ENCODE results near the gene NDRG2. TPM values are rescaled to one million over a fixed set of nuclear protein-coding genes. Genes with fewer than 3 reads are reported as not detected.

NDRG2 gene
- total and polyA plus RNA-seq, 9 of the 15 experiments (the other 6 are each of a cell fraction or from before 2014, with no cell fraction given) = 10.1 to 105 (median 41.0) TPM

DNA sequence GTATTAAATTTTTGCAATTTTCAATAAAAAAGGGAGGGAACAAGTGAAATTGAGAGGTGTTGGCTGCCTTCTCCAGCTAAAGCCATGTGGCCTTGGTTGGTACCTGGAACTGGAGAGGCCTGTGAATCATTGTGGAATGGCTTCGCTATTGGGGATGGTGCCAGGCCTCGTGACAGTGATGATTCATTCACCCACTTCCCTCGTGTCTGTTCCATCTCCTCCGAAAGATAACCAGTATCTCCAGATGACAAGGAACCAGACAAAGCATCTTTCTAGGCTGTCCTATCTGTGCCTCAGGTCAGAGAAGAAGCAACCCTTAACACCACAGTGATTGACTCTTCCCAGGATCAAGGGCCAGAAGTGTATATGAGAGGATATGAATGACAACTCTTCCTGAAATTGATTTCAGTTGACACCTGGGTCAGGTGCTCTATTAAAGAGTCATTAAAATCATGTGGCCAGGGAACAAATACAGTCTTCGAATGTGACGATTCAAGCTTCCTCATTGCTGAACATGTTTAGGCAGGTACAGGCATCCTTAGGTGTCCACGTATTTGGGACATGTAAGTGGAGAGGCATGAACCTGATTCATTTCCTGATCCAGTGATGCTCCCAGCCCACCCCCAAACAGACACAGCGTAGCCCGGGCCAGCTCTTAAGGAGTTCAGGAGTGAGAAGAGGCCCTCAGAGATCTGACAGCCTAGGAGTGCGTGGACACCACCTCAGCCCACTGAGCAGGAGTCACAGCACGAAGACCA, 17.0 kb upstream of the NDRG2 start, which contains the start of gene RNASE7:
TSS of gene RNASE7 (plus strand) at position 687 of the 758 bp plus-strand sequence. CDS start 631 bp downstream, outside the sequence.
- H3K36me3 ChIP-seq (ENCODE audit: control insufficient read depth, insufficient read depth, low read length) = no peaks in the 10 kb centered on the region
- ATAC-seq (no peak), DNase-seq (ENCODE audit: extremely low read depth in 1 of 4, low spot score in 3 of 4) (peak in 1 of 4 experiments; percentile 17), FAIRE-seq (no peak)
- H3K4me1 ChIP-seq (replicated peaks in 1 of 2; ENCODE audit: control insufficient read depth in 2 of 2, insufficient read depth in 2 of 2, low read length in 2 of 2) = peaks cover 5 to 25% of the 10 kb centered on the region in 2 experiments; a peak in 4 of 5 replicates
- H3K9me3 ChIP-seq (replicated peaks; ENCODE audit: control insufficient read depth, insufficient read depth, low read depth, low read length) = no peaks in the 10 kb centered on the region
- H3K27ac ChIP-seq (ENCODE audit: extremely low read depth, low read depth, low read length) = no peak within 1 kb of the TSS
- no peaks in the 10 kb centered on the region for H3K9me1 ChIP-seq (ENCODE audit: control insufficient read depth, insufficient read depth, low read length)
- 48% methylated on average over 11 of the region's 11 CpGs for WGBS (ENCODE audit: insufficient coverage, low coverage, missing lambda C conversion rate)
- intact Hi-C loops (cut with micrococcal nuclease) (loop anchor here (5.0 kb wide), 1 partner anchor 185 kb away; no protein-coding TSS in a partner anchor), in situ Hi-C loops (cut with MboI) (no loop called here)
- H4K20me1 ChIP-seq (replicated peaks; ENCODE audit: control insufficient read depth, insufficient read depth, low read length) = no peaks in the 10 kb centered on the region
- no peak within 1 kb of the TSS for H3K4me3 ChIP-seq
- ChIA-PET POLR2A (interaction anchor here (1.1 kb wide), 1 partner anchor 25 kb away, joined by 3 read pairs; no protein-coding TSS in a partner anchor), CTCF (ENCODE audit: low intra/inter-chr PET ratio) (interaction anchor here (0.7 kb wide), 1 partner anchor 15 kb away, joined by 3 read pairs; the partner anchor contains the start of gene RNASE8)
- H3K4me2 ChIP-seq (ENCODE audit: insufficient read depth, low read length) = no peak within 1 kb of the TSS
- H3K27me3 ChIP-seq (ENCODE audit: control insufficient read depth in 2 of 2, insufficient read depth in 2 of 2, low read length in 2 of 2) = no peaks in the 10 kb centered on the region
- BruUV-seq (replicated peaks) = no TSS peak
- no peaks in the 10 kb centered on the region for H3K79me2 ChIP-seq (ENCODE audit: control insufficient read depth, insufficient read depth, low read length)
- no peak within 1 kb of the TSS for H3K9ac ChIP-seq (ENCODE audit: insufficient read depth in 1 of 2, low read depth in 2 of 2, low read length in 2 of 2)
- H2AFZ ChIP-seq (ENCODE audit: low read depth, low read length) = no peak within 1 kb of the TSS
- TF ChIP-seq RCOR1 (IDR thresholded peaks at IDR 0.05; ENCODE audit: borderline replicate concordance in 1 of 2, low read depth in 2 of 2, low read length in 2 of 2) (peak in 1 of 2 experiments; percentile 29; a peak in 1 of 4 replicates), ZNF551 (CRISPR knock-in tag; IDR thresholded peaks at IDR 0.05) (no peak), NFIC (IDR thresholded peaks at IDR 0.05) (0 out of 2 replicates have a peak, but pooled peaks have one; percentile 22), ZNF518B (CRISPR knock-in tag; IDR thresholded peaks at IDR 0.05) (no peak), CEBPB (tag; IDR thresholded peaks at IDR 0.05) (no peak), SRSF7 (optimal IDR thresholded peaks at IDR 0.05; ENCODE audit: low read depth, low read length) (no peak), KDM1A (IDR thresholded peaks at IDR 0.05) (0 out of 4 replicates have a peak, but pooled peaks of 1 of the 2 experiments have one; percentile 9), JUN (IDR thresholded peaks at IDR 0.05; ENCODE audit: borderline replicate concordance, low read depth, low read length) (peak; percentile 11; the same call in 1 of the 2 replicates), JUN (CRISPR knock-in tag; IDR thresholded peaks at IDR 0.05; ENCODE audit: borderline replicate concordance) (no peak), HNRNPUL1 (IDR thresholded peaks at IDR 0.05; ENCODE audit: low read length) (no peak)
- TF ChIP-seq, protein P1, sequence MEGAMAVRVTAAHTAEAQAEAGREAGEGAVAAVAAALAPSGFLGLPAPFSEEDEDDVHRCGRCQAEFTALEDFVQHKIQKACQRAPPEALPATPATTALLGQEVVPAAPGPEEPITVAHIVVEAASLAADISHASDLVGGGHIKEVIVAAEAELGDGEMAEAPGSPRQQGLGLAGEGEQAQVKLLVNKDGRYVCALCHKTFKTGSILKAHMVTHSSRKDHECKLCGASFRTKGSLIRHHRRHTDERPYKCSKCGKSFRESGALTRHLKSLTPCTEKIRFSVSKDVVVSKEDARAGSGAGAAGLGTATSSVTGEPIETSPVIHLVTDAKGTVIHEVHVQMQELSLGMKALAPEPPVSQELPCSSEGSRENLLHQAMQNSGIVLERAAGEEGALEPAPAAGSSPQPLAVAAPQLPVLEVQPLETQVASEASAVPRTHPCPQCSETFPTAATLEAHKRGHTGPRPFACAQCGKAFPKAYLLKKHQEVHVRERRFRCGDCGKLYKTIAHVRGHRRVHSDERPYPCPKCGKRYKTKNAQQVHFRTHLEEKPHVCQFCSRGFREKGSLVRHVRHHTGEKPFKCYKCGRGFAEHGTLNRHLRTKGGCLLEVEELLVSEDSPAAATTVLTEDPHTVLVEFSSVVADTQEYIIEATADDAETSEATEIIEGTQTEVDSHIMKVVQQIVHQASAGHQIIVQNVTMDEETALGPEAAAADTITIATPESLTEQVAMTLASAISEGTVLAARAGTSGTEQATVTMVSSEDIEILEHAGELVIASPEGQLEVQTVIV (CRISPR knock-in tag; IDR thresholded peaks at IDR 0.05; ENCODE audit: borderline replicate concordance) = no peak
- TF ChIP-seq, protein P2, sequence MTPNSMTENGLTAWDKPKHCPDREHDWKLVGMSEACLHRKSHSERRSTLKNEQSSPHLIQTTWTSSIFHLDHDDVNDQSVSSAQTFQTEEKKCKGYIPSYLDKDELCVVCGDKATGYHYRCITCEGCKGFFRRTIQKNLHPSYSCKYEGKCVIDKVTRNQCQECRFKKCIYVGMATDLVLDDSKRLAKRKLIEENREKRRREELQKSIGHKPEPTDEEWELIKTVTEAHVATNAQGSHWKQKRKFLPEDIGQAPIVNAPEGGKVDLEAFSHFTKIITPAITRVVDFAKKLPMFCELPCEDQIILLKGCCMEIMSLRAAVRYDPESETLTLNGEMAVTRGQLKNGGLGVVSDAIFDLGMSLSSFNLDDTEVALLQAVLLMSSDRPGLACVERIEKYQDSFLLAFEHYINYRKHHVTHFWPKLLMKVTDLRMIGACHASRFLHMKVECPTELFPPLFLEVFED (CRISPR knock-in tag; conservative IDR thresholded peaks at IDR 0.05) = no peak

Data from K562 (cell line).